ENCODE data around the gene PDXP. TPM values are rescaled to one million over a fixed set of nuclear protein-coding genes. Genes with fewer than 3 reads are reported as not detected.
A peak's percentile ranks its signal among the peaks of the same experiment; 100 is the strongest.

PDXP gene
- total and polyA plus RNA-seq, 2 of the 13 experiments (the other 11 are each of a cell fraction or from before 2014, with no cell fraction given) = 58.2 to 70.6 TPM

GRCh38 chr22:37661160-37661924, 2.8 kb downstream of the PDXP start (continued):
- peak; percentile 68; the same call in 1 of the 3 replicates for TF ChIP-seq MXI1 (IDR thresholded peaks at IDR 0.05; ENCODE audit: borderline replicate concordance, low read depth, low read length)
- peak; percentile 94 for TF ChIP-seq CREB1 (IDR thresholded peaks at IDR 0.05)
- peak; percentile 47; the same call in 1 of the 2 replicates for TF ChIP-seq CREB1 (CRISPR knock-in tag; IDR thresholded peaks at IDR 0.05)
- TF ChIP-seq ZNF670 (CRISPR knock-in tag; IDR thresholded peaks at IDR 0.05; ENCODE audit: borderline replicate concordance) = peak; percentile 67; the same call in 1 of the 2 replicates
- TF ChIP-seq SALL1 (CRISPR knock-in tag; IDR thresholded peaks at IDR 0.05) = peak; percentile 66
- TF ChIP-seq ZNF205 (CRISPR knock-in tag; IDR thresholded peaks at IDR 0.05) = 0 out of 2 replicates have a peak, but pooled peaks have one; percentile 27
- TF ChIP-seq HMG20B (CRISPR knock-in tag; conservative IDR thresholded peaks at IDR 0.05) = 0 out of 2 replicates have a peak, but pooled peaks have one; percentile 37
- peak; percentile 76; the same call in 1 of the 2 replicates for TF ChIP-seq MED1 (CRISPR knock-in tag; IDR thresholded peaks at IDR 0.05)
- TF ChIP-seq ZBTB26 (CRISPR knock-in tag; IDR thresholded peaks at IDR 0.05; ENCODE audit: borderline replicate concordance) = no peak
- 0 out of 2 replicates have a peak, but pooled peaks have one; percentile 19 for TF ChIP-seq MYPOP (CRISPR knock-in tag; IDR thresholded peaks at IDR 0.05)
- TF ChIP-seq MXD4 (CRISPR knock-in tag; IDR thresholded peaks at IDR 0.05) = 0 out of 2 replicates have a peak, but pooled peaks have one; percentile 43
- TF ChIP-seq ZNF264 (CRISPR knock-in tag; IDR thresholded peaks at IDR 0.05) = 0 out of 2 replicates have a peak, but pooled peaks have one; percentile 32
- 0 out of 2 replicates have a peak, but pooled peaks have one; percentile 51 for TF ChIP-seq MIER3 (CRISPR knock-in tag; IDR thresholded peaks at IDR 0.05; ENCODE audit: borderline replicate concordance)
- TF ChIP-seq LCORL (IDR thresholded peaks at IDR 0.05) = 0 out of 2 replicates have a peak, but pooled peaks have one; percentile 55
- TF ChIP-seq LCORL (CRISPR knock-in tag; IDR thresholded peaks at IDR 0.05) = peak; percentile 96
- TF ChIP-seq NR2F6 (IDR thresholded peaks at IDR 0.05) = peak; percentile 82
- peak; percentile 83 for TF ChIP-seq NR2F6 (CRISPR knock-in tag; IDR thresholded peaks at IDR 0.05)
- no peak for TF ChIP-seq SRSF9 (IDR thresholded peaks at IDR 0.05; ENCODE audit: borderline replicate concordance, insufficient read depth, low read depth, low read length, poor library complexity, severe bottlenecking)
- peak; percentile 53; the same call in 1 of the 2 replicates for TF ChIP-seq TBX2 (CRISPR knock-in tag; IDR thresholded peaks at IDR 0.05; ENCODE audit: borderline replicate concordance)
- peak; percentile 65; the same call in 1 of the 2 replicates for TF ChIP-seq ARID4A (CRISPR knock-in tag; IDR thresholded peaks at IDR 0.05; ENCODE audit: borderline replicate concordance)
- TF ChIP-seq ATF7 (IDR thresholded peaks at IDR 0.05) = peak; percentile 91
- peak; percentile 90 for TF ChIP-seq ATF7 (CRISPR knock-in tag; IDR thresholded peaks at IDR 0.05)
- TF ChIP-seq KDM6A (CRISPR knock-in tag; IDR thresholded peaks at IDR 0.05; ENCODE audit: low read depth) = peak; percentile 66
- 0 out of 2 replicates have a peak, but pooled peaks have one; percentile 54 for TF ChIP-seq ZNF414 (CRISPR knock-in tag; IDR thresholded peaks at IDR 0.05)

All from HepG2 (cell line).